HG02938 (cell line): ENCODE results near the gene LY6G6C.

ENCODE experiments used
- ATAC-seq: cut with Tn5 transposase; IDR thresholded peaks from one replicate; pipeline ENCODE4 v1.9.1; 2021; ENCODE audit warnings: mild to moderate bottlenecking, moderate library complexity; ENCODE audit not compliant: unreplicated experiment

Gene LY6G6C

GRCh38 chr6:31721351-31722020 is at the start of gene LY6G6C:
Gene LY6G6C (minus strand): TSS chr6:31721746. CDS start chr6:31721679, 67 bp downstream.
- ATAC-seq: no peak

- no peak for ATAC-seq
Observed at GRCh38 chr6:31770860-31771259, 49.3 kb upstream of the LY6G6C start.

GRCh38 chr6:31769684-31770371 is 48.3 kb upstream of the LY6G6C start:
- no peak for ATAC-seq

- no peak for ATAC-seq
Observed at GRCh38 chr6:31768363-31769257, 47.1 kb upstream of the LY6G6C start.

- no peak for ATAC-seq
Observed at GRCh38 chr6:31767096-31767645, 45.6 kb upstream of the LY6G6C start.

GRCh38 chr6:31765910-31766794 is 44.6 kb upstream of the LY6G6C start:
- ATAC-seq: no peak

- ATAC-seq: no peak
Observed at GRCh38 chr6:31765559-31765909, 44.0 kb upstream of the LY6G6C start.

- no peak for ATAC-seq
Observed at GRCh38 chr6:31764198-31764597, 42.7 kb upstream of the LY6G6C start.

GRCh38 chr6:31763619-31763940 is 42.0 kb upstream of the LY6G6C start:
- no peak for ATAC-seq

- ATAC-seq: no peak
Observed at GRCh38 chr6:31762878-31763618, 41.5 kb upstream of the LY6G6C start.

GRCh38 chr6:31762356-31762755 is 40.8 kb upstream of the LY6G6C start, which contains the start of gene SAPCD1:
Gene SAPCD1 (plus strand): TSS chr6:31762656. CDS start chr6:31763055, 399 bp downstream.
- no peak for ATAC-seq

GRCh38 chr6:31761343-31761742 is 39.8 kb upstream of the LY6G6C start:
- no peak for ATAC-seq

GRCh38 chr6:31760790-31761189 is 39.2 kb upstream of the LY6G6C start:
- ATAC-seq: no peak

GRCh38 chr6:31758281-31758680 is 36.7 kb upstream of the LY6G6C start:
- no peak for ATAC-seq

GRCh38 chr6:31752739-31753319 is 31.3 kb upstream of the LY6G6C start:
- no peak for ATAC-seq

- ATAC-seq: no peak
Observed at GRCh38 chr6:31750411-31751022, 29.0 kb upstream of the LY6G6C start.

- no peak for ATAC-seq
Observed at GRCh38 chr6:31749301-31750036, 27.9 kb upstream of the LY6G6C start.

GRCh38 chr6:31744422-31744821 is 22.9 kb upstream of the LY6G6C start:
- ATAC-seq: no peak
